ENCODE results near the gene TSR3.

The TSR3 gene

DNA sequence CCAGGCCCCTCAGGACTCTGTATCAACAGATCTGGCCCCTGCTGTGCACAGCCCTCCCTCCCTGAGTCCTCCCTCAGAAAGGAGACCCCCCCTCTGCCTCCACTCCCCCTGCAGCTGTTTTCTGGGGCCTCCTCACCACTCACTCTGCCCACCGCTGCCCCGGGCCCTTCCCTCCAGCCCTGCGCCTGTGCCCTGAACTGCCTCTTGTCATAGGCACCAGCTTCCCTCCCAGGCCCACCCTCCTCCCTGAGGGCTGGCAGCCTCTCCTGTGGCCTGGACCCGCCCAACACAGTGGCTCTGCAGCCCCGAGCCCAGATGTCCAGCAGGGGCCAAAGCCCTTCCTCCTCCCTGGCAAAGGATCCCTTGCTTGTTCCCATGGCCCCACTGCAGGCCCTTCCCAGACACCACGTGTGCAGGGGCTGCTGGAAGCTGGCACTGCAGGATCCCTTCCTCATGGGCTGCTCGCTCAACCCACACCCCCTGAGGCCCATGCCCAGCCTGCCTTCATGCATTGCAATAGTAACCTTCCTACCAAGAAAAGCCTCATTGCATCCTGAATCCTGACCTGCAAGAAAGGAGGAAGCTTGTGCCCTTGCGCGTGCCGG lies 25.8 kb upstream of the TSR3 start:
- no peak for DNase-seq

DNA sequence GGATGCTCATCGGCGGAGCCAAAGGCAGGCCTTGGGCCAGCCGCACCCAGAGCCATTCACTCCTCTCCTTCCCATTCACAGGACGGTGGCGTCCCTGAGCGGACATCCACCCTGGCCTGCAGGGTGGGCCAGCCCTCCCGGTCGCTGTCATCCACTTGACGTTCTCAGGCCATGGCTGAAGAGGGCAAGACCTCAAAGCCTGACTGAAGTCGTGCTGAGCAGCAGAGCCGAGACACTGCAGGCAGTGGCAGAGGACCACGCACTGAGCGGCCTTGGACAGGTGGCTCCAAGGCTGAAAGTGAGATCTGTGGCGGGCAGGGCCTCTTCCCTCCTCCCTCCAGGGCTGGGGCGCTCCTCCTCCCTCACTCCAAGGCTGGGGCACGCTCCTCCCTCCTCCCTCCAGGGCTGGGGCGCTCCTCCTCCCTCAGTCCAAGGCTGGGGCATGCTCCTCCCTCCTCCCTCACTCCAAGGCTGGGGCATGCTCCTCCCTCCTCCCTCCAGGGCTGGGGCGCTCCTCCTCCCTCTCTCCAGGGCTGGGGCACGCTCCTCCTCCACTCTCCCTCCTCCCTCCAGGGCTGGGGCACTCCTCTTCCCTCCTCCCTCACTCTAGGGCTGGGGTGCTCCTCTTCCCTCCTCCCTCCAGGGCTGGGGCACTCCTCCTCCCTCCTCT lies 24.2 kb upstream of the TSR3 start:
- no peak for DNase-seq

DNA sequence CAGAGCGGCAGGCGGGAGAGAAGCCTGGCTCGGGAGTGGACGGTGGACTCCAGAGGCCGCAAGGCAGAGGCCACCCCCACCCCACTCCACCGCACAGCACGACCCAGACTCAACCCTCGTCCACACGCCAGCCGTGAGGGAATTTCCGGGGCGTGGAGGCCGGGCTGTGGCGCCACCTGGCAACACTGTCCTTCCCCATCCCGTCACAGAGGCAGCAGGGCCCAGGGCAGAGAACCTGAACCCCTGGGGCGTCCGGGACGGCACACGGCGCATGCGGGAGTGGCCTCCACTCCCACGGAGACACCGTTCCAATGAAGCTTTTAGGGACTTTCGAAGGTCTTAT lies 23.6 kb upstream of the TSR3 start:
- no peak for DNase-seq

DNA sequence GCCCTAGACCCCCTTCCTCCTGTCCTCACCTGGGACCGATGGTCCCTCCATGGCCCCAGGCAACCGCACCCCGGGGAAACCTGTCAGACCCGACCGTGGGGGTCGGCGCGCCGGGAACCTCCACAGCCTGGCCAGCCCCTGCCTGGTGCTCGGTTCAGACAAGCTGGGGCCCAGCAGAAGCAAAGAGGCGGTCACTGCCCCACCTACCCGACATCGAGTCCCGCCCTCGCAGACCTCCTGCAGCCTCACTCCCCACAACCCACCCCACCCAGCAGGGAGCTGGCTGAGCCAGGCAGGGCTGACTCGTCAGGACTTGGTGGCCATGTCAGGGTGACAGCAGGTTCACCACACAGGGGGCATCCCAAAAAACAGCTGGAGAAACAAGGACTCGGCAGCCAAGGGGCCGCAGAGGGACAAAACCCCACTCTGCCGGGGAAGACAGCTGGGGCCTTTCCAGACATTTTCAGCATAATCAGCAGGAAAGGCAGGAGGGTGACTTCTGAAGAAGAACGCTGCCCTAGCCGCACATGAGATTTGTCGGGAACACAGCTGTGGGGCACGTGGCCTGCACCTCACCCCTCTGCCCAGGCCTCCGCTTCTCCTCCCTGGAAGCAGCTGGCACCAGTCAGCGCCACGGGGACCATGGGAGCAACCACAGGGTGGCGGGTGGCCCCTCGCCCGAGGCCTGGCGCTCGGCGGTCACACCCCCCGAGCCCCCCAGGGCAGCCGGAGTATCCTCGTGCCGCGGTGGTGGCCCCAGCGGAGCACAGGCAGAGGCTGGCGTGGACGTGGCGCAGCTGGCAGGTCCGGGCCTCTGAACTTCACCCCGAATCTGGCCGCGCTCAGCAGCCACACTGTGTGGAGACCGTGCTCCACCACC lies 23.0 kb upstream of the TSR3 start:
- no peak for DNase-seq

DNA sequence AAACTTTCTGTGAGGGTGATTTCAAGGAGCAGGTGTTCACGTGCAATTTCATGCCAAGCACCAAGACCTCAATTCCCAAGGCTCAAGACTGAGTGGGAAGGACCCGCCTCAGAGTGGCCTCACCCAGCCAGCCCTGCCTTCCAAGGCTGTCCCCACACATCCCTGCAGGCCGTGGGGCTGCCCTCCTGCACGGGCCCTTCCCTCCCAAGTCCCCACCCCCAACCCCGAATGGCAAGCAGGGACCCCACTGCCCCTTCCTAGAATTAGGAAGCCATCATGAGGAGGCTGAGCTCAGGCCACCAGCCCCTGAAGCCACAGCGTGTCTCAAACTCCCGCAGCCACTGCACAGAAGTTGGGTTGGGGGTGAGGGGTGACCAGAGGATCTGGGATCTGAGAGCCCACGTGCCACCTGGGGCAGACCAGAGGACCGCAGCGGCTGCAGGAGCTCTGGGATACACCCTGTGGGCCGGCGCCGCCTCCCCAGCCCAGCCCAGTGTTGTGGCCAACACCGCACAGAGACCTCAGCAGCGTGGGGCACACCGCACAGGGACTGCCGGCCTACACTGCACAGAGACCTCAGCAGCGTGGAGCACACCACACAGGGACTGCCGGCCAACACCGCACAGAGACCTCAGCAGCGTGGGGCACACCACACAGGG lies 20.7 kb upstream of the TSR3 start:
- no peak for DNase-seq

DNA sequence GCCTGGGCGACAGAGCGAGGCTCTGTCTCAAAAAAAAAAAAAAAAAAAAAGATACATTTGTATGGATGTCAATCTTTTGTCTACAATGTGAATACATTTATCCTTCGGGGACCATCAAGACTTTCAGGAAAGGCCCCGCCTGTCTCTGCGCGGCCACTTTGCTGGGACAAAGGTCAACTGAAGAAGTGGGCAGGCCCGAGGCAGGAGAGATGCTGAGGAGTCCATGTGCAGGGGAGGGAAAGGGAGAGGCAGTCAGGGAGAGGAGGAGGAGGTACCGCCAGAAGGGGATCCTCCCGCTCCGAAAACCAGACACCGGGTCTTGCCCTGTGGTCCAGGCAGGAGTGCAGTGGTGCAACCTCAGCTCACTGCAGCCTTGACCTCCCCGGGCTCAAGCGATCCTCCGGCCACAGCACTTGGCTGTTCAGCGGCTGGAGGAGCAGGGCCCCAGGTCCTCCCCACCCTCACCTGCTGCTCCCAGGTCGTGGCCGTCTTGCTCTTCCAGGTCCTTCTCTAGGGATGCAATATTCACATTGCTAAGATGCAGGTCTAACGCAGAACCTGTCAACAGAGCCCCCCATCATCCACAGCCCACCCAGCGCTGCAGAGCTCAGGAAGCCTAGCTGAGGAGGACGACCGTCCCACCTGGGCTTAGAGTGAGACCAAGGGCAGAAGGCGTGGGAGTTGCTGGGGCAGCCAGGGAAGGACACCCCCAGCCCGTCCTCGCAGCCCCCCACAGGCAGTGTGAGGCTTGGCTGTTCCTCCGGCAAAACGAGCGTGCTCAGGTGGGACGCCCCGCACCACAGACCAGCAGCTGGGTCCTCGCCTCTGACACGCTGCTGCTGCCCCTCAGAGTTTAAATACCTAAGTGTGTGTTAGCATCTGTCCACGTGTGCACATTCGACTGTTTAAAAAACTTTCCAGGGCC lies 19.6 kb upstream of the TSR3 start:
- DNase-seq: no peak

DNA sequence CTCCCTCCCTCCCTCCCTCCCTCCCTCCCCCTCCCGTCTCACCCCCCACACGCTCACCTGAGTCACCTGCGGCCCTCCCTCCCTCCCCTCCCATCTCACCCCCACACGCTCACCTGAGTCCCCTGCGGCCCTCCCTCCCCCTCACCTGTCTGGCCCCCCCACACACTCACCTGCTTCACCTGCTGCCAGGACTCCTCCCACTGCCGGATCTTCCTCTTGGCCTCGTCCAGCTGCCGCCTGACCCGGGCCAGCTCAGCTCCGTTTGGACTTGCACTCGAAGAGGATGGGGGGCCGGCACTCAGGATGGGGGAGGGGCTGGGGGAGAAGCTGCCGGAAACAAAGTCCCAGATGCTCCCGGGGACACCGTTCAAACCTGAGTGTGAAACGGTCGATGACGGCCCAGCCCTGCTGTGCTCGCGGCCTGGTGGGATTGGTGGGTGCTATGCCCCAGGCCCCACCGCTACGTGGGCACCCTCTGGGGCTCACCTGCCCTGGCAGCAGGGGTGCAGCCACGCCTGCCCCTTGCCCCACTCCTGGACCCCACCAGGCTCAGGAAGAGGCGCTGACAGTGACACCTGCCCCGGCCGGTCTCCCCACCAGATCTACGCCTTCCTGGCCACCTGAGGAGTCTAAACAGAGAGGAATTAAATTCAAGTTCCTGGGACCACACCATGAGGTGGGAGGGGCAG lies 16.0 kb upstream of the TSR3 start:
- DNase-seq: peak; percentile 57

DNA sequence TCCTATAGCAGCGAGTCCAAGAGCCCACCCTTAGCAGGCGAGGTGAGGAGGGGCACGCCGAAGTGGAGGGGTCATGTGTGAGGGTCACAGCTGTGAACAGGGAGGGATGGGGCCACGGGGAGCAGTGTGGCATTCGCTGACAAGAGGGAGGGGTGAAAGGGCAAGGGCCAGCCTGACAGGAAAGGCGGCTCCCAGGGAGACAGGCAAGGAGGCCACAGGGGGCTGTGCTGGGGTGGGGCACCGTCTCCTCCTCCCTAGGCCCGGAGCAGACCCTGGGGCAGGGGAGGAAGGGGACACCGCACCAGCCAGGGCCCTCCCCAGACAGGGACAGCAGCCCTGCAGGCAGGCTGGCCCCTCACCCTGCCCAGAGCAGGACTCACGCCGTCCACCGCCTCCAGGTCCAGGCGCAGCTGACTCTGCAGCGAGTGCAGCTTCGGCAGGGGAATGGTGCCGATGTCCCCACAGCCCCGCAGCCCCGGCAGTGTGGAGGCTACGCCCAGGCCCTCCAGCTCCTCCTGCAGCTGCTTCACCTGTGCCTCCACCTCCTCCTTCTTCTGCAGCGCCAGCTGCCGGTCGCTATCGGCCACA lies 15.1 kb upstream of the TSR3 start:
- no peak for DNase-seq

DNA sequence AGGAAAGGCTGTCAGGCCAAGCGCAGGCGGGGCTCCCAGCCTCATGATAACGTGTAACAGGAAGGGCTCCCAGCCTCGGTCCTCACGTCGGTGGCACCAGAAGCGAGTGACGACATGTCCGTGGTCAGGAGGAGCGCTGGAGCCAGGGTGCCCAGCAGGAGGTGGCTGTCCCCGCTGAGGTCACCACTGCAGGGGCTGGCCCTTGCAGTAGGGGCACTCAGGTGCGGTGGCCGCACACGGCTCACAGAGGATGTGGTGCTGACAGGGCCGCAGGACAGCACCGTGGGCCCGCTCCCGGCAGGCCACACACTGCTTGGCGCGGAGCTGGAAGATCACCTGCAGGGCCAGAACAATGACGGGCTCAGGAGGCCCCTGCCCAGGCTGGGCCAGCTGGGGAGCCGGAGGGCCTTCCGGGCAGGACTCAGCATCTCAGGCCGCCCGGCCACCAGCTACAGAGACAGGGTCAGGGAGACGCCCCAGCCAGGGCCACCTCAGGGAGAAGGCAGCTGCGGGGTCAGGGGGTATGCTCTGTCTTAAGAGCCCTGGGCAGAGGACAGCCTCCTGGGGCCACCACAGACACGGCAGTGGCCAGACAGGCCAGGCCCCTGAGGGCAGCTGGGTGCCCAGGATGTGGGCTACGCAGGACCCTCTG lies 14.5 kb upstream of the TSR3 start:
- no peak for DNase-seq

DNA sequence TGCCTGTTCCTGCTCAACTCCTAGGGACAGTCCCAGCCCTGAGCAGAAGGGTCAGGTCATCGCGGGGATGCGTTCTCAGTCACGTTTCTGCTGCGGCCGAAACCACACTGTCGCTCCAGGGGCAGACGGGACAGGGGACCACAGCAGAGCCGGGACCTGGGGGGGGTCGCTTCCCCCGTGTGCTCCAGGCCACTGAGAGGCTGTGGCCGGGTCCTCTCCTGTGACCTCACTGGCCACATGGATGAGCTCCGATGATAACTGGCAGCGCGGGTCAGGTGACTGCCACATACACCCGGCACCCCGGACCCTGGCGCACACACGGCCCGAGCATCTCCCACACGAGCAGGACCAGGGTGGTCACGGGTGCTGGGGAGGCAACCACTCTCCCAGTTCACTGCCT lies 12.8 kb upstream of the TSR3 start:
- no peak for DNase-seq

DNA sequence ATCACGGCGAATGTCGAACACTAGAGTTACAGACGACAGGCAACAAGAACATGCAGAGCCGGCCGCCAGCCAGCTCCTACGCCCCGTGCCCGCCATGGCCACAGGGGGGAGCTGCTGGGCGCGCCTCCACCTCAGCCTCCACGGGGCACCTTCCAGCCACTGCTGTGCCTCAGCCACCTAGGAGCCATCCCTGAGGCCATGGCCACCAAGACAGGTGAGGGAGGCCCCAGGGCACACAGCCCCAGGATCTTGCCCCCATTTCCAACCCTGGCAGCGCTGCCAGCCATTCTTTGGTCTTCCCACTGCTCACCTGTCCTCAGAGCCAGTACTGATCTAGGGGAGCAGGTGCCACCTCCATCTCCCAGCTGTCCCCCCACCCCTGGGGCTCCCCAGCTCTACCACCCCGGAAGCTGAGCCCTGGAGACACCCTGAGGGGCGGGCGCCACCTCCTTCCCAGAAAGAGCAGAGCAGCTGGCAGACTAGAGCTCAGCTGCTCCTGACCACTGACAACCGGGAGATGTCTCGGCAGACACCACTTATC lies 11.9 kb upstream of the TSR3 start:
- DNase-seq: peak; percentile 57

DNA sequence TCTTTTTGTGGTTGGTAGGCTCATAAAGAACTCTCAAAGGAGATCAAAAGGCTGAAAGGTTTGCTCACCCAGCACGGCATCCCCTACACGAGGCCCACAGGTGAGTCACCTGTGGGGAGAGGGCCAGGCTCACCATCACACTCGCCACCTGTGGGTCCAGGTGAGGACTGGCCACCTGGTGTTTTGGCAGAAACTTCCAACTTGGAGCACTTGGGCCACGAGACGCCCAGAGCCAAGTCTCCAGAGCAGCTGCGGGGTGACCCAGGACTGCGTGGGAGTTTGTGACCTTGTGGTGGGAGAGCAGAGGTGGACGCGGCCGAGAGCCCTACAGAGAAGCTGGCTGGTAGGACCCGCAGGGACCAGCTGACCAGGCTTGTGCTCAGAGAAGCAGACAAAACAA lies 11.1 kb upstream of the TSR3 start:
- no peak for DNase-seq

DNA sequence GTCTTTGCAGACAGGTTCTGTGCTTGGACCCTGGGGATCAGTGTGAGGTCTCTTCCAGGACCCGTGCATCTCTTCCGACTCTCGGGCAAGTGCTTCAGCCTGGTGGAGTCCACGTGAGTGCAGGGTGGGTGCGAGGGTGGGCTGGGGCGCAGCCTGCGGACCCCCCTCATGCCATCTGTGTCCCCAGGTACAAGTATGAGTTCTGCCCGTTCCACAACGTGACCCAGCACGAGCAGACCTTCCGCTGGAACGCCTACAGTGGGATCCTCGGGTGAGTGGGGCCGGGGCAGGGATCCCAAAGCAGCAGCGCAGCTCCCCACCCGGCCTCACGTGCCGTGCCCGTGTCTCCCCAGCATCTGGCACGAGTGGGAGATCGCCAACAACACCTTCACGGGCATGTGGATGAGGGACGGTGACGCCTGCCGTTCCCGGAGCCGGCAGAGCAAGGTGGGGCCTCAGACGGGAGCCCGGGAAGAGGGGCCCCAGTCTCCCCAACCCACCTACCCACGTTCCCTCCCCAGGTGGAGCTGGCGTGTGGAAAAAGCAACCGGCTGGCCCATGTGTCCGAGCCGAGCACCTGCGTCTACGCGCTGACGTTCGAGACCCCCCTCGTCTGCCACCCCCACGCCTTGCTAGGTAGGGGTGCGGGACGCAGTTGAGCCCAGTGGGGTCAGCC lies 10.1 kb upstream of the TSR3 start:
- DNase-seq: no peak

DNA sequence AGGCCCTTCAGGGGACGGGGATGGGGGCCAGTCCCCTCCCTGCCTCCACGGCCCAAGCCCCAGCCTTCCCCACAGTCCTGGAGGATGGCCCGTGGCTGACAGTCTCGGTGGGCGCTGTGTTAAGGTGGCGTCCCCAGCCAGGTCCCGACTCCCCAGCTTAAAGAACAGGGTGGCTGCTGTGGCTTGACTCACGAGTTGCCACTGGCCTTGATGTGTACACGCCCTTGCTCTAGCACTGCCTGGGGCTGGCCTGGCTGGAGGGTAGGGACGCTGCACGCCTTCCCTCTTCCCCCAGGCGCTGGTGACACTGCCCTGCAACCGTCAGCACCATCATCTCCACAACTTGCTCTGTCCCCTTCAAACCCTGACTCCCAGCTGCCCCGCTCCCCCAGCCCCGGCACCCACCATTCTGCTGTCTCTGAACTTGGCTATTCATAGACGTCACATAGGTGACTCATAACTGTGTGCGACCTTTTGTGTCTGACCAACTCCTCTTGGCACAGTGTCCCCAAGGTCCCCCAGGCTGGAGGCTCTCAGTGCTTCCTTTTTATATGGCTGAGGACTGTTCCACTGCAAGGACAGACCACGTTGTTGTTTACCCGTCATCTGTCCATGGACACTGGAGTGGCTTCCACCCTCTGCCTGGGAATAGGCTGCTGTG lies 6.4 kb upstream of the TSR3 start:
- DNase-seq: no peak

DNA sequence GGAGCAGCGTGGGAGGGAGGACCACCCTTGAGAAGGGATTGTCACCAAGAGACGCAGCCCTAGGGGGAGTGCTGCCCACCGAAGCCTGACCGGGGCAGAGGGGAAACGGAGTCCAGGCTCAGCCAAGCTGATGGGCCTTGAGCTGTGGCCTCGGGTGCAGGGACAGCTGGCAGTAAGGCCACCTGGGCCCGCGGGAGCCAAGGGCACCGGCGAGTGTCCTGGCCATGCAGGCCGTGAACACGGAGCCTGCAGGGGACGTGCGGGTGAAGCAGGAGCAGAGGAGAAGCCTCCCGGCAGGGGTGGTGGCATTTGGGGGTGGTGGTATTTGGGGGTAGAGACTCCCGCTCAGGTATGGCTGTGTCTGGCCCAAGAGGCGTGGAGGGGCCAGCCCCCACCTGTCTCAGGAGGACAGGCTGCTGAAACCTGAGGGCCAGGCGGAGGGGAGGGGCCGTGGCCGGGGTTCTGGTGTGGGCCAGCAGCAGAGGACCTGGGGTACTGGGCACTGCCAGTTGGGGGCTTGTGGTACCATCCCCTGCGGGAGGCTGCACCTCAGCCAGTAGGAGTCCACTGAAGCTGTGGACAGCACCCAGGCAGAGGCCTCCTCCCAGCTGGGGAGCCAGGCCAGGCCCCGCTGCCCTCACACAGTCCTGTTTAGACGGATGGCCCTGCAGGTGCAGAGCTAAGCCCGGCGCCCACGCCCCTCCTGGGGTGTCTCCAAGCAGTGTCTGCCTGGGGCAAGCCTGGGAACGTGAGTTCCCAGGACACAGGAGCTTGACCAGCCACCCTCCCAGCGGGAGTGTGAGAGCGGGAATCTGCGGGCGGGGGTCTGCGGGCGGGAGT lies 4.6 kb upstream of the TSR3 start:
- no peak for DNase-seq

DNA sequence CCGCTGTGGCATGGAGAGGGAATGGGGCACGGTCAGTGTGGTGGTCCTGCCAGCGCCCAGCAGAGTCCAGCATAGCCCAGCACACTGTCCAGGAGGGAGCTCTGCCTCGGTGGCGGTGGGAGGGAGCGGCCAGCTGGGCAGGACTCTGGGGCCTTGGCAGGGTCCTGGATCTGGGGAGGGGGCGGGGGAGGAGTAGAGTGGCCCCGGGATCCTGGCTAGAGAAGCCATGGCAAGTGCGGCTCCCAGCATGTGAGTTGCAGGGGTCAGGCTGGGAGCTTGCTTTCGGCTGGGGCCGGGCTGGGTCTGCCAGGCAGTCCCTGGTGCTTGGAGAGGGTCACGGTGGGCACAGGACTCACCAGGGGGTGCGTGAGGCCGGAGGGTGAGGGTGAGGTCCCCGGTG lies 3.9 kb upstream of the TSR3 start:
- DNase-seq: no peak

DNA sequence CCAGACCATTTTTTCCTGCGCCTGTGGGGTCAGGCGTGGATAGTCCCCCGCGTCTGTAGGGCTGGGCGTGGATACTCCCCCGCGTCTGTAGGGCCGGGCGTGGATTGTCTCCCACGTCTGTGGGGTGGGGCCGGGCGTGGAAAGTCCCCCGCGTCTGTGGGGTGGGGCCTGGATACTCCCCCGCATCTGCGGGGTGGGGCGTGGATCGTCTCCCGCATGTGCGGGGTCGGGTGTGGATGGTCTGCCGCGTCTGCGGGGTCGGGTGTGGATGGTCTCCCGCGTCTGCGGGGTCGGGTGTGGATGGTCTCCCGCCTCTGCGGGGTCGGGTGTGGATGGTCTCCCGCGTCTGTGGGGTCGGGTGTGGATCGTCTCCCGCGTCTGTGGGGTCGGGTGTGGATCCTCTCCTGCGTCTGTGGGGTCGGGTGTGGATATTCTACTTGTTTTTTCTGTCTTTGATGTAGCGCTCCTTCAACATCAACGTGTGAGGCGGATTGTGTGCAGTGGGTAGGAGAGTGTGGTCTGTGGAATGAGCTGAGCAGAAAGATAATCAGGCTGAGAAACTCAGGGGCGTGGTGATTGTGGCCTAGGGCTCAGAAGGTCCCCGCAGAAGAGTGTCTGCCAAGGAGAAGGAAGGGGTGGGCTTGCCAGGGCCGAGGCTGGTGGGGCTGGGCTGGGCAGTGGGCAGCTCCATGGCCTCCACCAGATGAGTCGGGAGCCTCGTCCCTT lies 3.3 kb upstream of the TSR3 start:
- no peak for DNase-seq

DNA sequence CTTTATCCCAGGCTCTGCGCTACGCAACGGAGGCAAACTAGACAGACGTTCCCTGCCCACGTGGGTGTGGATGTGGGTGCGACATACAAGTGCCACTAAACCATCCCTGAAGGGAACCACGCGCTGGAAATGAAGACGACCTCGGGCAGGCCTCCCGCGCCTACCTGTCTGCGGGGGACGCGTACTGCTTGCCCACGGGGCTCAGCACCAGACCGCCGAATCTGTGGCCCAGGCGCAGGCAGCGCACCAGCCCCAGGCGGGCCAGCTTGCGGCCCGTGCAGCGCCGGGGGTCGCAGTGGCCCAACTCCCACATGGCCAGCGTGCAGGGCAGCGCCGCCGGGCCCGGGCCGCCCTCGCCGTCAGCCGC lies 480 bp downstream of the TSR3 start:
- DNase-seq: no peak

All from NCI-H146 (cell line).